Umbilical cord (tissue), 2 donors: ENCODE measurements around the gene RAB40B. TPM values are rescaled to one million over a fixed set of nuclear protein-coding genes. Genes with fewer than 3 reads are reported as not detected.
A peak's percentile ranks its signal among the peaks of the same experiment; 100 is the strongest.

Experiments used
- DNase-seq: peaks from one replicate; pipeline ENCODE4 v3.0.0-alpha.2; 2015; ENCODE audit warnings: low spot score
- total RNA-seq: library from RNA; depleted of rRNA; stranded (reverse); fragments of >200 nt; gene quantifications from one replicate; pipeline ENCODE4 v1.2.3, GENCODE V29; 2014; ENCODE audit warnings: low replicate concordance; ENCODE audit not compliant: insufficient read depth

RAB40B gene
- total RNA-seq, 1 donor from 2014 or later: 14.4 TPM

GRCh38 chr17:82716203-82717010, 17.9 kb upstream of the RAB40B start, which contains the start of gene FN3KRP:
Gene FN3KRP (plus strand): TSS chr17:82716706. CDS start chr17:82716756, 50 bp downstream.
- peak; percentile 93 for DNase-seq

- DNase-seq: no peak
Observed at GRCh38 chr17:82713071-82713723, 14.7 kb upstream of the RAB40B start.

- no peak for DNase-seq
Observed at GRCh38 chr17:82710499-82711232, 12.2 kb upstream of the RAB40B start.

GRCh38 chr17:82709676-82710498, 11.4 kb upstream of the RAB40B start:
- DNase-seq: no peak

- DNase-seq: no peak
Observed at GRCh38 chr17:82709024-82709675, 10.7 kb upstream of the RAB40B start.

- DNase-seq: no peak
Observed at GRCh38 chr17:82705756-82706155, 7.3 kb upstream of the RAB40B start.

- no peak for DNase-seq
Observed at GRCh38 chr17:82704886-82705285, 6.4 kb upstream of the RAB40B start.

GRCh38 chr17:82703935-82704865, 5.7 kb upstream of the RAB40B start:
- DNase-seq: no peak

- no peak for DNase-seq
Observed at GRCh38 chr17:82703036-82703745, 4.7 kb upstream of the RAB40B start.

- DNase-seq: peak; percentile 72
Observed at GRCh38 chr17:82702231-82702927, 3.9 kb upstream of the RAB40B start.

- DNase-seq: no peak
Observed at GRCh38 chr17:82699551-82699950, 1.1 kb upstream of the RAB40B start.

- no peak for DNase-seq
Observed at GRCh38 chr17:82698974-82699442, 510 bp upstream of the RAB40B start.

- no peak for DNase-seq
Observed at GRCh38 chr17:82697808-82698064, 762 bp downstream of the RAB40B start.

GRCh38 chr17:82696916-82697807, 1.3 kb downstream of the RAB40B start:
- DNase-seq: no peak

GRCh38 chr17:82696259-82696658, 2.2 kb downstream of the RAB40B start:
- DNase-seq: no peak

- no peak for DNase-seq
Observed at GRCh38 chr17:82694647-82695046, 3.9 kb downstream of the RAB40B start.

GRCh38 chr17:82693168-82693867, 5.2 kb downstream of the RAB40B start:
- DNase-seq: no peak
